GM18858 (cell line): ENCODE data around the gene RPRML.

Source experiments
- ATAC-seq: cut with Tn5 transposase; IDR thresholded peaks from one replicate; pipeline ENCODE4 v1.9.1; 2021; ENCODE audit not compliant: unreplicated experiment

Gene RPRML

GRCh38 chr17:46947216-46947615 lies 31.8 kb downstream of the RPRML start:
- no peak for ATAC-seq

DNA sequence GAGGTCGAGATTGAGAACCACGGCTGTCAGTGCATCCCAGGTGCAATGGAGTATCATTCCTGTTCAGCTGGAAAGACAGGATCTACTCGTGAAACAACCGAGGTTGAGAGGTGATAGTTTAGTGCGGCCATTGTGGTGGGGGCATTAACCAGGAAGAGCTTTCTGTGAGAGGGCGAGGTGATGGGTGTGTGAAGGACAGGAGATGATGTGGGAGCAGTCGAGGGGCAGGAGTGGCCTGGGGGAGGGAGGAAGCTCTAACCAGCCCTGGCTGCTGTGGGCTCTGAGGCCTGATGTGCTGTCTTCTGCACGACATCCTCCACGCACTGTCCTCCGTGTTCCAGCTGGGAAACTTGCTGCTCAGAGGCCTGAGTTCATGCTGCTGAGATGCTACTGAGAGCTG lies 34.1 kb downstream of the RPRML start:
- no peak for ATAC-seq

GRCh38 chr17:46943501-46944393 lies 35.3 kb downstream of the RPRML start:
- no peak for ATAC-seq

DNA sequence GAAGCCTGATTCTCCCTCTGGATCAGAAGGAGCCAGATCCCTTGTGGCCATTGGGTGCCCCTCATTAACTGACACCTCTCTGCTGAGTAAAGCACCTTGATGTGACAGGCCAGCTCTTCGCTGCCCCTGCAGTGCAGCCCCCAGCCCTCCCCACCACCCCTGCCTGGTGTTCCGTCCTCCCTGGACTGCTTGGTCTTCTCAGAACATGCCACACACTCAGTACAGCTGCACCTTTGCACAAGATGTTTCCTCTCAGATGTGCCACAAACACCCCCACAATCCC lies 35.9 kb downstream of the RPRML start:
- ATAC-seq = no peak

DNA sequence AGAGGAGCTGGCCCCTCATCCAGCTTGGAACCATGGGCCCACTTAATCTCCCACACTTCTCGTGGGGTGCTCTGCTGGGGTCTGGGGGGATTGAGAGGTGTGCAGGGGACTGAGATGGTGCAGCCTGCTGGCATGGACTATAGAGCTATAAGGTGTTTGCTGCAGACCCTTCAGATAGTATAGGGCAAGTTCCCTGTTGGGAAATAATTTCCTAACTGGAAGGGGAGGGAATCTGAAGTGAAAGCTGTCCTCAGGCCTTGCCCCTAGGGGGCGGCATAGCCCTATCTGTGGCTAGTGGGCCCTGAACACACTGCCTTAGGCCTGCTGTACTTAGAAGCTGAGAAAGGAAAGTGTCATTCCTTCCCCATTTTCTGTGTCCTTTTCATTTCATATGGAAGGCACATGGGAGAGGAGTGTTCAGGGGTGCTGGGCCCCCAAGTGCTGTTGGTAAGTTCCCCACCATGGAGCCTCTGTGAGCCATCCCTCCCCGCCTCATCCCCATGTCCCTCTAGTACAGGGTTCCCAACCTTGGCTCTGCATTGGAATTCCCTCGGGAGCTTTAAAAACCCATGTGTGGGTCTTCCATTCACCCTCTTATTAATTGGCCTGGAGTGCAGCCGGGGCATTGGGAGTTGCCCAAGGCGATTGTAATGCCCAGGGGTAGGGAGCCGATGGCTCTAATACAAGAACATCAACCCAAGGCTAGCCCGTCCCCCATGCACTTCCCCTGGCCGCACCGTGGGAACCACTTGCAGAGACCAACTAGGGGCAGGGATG lies 36.4 kb downstream of the RPRML start:
- no peak for ATAC-seq

DNA sequence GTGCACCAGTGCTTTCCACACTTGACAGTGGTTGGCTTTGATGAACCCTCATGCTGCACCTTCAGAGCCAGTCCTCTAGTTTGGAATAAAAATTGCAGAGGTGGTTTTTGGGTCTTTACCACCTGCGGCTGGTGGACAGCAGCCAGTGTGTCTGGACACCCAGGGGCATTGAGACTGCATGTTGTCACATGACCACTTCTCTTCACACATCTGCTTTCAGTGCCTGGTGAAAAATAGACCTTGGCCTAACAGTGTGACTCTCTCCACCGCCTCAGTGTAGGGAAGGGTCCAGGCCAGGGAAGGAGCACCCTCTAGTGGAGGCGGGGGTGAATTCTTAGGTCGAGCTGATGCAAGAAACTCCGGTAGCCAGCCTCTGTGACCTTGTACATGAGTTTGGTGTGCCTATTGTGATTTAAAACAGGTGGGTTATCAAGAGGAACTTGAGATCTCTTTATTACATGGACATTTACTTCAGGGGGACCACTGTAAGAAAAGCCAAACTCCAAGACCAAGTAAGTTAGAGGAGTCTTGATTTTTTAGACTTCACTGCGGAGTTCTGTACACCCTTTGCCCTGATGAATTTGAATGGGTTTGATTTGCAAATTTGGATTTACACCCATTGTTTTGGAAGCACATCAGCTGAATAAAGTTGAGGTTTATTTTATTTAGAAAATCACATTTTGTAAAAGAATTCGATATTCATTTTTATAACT lies 38.2 kb downstream of the RPRML start:
- no peak for ATAC-seq

DNA sequence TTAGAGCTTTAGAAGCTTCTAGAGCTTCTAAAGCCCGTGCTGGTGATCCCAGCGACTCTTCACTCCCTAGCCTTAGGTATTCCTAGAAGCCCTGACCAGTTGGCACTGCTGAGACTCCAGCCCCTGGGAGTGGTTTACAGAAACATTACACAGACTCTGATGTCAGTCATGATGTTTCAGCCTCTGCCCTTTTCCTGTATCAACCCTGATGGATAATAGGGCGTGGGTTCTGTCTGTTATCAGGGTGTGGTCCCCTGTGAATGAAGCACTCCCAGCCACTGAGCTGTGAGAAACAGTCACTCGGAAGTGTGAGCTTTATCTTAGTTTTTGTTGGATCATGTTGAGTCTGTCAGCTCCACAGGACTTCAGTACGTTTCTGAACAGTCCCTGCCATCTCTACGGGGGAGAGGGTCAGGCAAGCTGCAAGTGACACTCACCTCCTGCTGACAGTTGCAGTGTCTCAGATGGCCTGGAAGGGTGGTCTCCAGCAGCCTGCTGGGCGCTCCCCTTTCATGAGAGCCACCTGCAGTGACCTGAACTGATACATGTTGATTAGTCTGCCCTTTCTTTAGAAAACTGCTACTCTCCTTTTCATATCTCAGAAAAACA lies 43.3 kb downstream of the RPRML start:
- no peak for ATAC-seq

GRCh38 chr17:46931596-46931995 lies 47.5 kb downstream of the RPRML start:
- ATAC-seq = no peak

DNA sequence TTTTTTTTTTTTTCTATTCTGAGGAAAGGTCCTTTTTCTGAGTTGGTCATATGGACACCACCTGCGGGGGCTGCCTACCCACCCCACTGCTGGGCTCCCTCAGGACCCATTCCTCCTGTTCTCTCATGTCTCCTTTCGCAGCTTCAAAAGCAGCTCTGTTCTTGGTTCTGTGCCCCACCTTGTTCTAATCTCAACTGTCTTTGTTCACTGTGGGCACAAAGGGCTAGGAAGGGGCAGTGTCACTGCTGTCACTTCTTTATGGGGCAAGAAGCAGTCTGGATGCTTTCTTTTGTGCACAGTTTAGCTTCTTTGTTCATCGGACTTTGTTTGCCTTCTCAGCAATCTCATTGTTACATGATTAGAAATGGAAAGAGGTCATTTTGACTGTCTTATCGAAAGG lies 49.0 kb downstream of the RPRML start:
- ATAC-seq = no peak

GRCh38 chr17:46929413-46929812 lies 49.6 kb downstream of the RPRML start:
- ATAC-seq = no peak

- no peak for ATAC-seq
Measured at GRCh38 chr17:46928467-46929261, 50.4 kb downstream of the RPRML start.
